ENCODE measurements around the gene RNF115. TPM values are rescaled to one million over a fixed set of nuclear protein-coding genes. Genes with fewer than 3 reads are reported as not detected.

RNF115 gene
- polyA plus RNA-seq, 2 of the 4 experiments (the other 2 are of a cell fraction), result 8.5 to 18.8 TPM

DNA sequence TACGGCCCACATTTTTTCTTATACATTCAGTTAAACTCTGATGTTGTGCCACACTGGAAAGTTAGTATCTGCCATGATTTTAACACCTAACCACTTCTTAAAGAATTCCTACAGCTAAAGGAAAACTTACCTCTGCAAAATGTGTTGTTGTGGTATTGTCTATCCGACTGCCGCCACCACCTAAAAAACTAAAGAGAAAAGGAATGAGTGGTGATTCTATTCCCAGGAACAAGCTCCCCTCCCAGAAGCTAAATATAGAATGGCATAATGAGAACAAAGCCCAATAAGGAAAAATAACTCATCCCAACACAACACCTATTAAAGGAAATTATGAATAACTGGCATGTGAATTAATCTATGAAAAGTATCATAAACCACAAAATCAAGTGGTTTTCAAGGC lies 39.5 kb downstream of the RNF115 start:
- peak overlapping the region; percentile 39 to 75; a peak in 4 of 6 replicates for H3K27ac ChIP-seq
- H3K9me3 ChIP-seq, result no peaks in the 10 kb centered on the region
- peak overlapping the region; percentile 64 for H3K4me2 ChIP-seq
- ChIA-PET CTCF (interaction anchor here (0.8 to 1.3 kb wide), 2 partner anchors 63 to 248 kb away, joined by 3 read pairs; no protein-coding TSS in a partner anchor), POLR2A (no interaction called here)
- no peak overlapping the region for H3K4me3 ChIP-seq
- 91% methylated on average over 3 of the region's 3 CpGs for WGBS (ENCODE audit: missing lambda C conversion rate)
- H3K4me1 ChIP-seq, result peaks cover 65% of the 10 kb centered on the region
- no peak for FAIRE-seq
- ATAC-seq, result no peak
- TF ChIP-seq EHF (CRISPR knock-in tag; IDR thresholded peaks at IDR 0.05) (no peak), HOXB5 (CRISPR knock-in tag; IDR thresholded peaks at IDR 0.05) (no peak), ZFP36 (IDR thresholded peaks at IDR 0.05; ENCODE audit: borderline replicate concordance, partially characterized antibody) (no peak), ZSCAN20 (CRISPR knock-in tag; IDR thresholded peaks at IDR 0.05) (no peak), FOSB (CRISPR knock-in tag; IDR thresholded peaks at IDR 0.05) (no peak), NR3C1 (IDR thresholded peaks at IDR 0.05) (no peak), BHLHE40 (IDR thresholded peaks at IDR 0.05; ENCODE audit: low read depth, low read length) (no peak), CHD4 (IDR thresholded peaks at IDR 0.05; ENCODE audit: borderline replicate concordance) (no peak), FOXS1 (CRISPR knock-in tag; IDR thresholded peaks at IDR 0.05) (no peak)
- DNase-seq (ENCODE audit: low read depth in 1 of 2, low spot score in 1 of 2), result no peak

DNA sequence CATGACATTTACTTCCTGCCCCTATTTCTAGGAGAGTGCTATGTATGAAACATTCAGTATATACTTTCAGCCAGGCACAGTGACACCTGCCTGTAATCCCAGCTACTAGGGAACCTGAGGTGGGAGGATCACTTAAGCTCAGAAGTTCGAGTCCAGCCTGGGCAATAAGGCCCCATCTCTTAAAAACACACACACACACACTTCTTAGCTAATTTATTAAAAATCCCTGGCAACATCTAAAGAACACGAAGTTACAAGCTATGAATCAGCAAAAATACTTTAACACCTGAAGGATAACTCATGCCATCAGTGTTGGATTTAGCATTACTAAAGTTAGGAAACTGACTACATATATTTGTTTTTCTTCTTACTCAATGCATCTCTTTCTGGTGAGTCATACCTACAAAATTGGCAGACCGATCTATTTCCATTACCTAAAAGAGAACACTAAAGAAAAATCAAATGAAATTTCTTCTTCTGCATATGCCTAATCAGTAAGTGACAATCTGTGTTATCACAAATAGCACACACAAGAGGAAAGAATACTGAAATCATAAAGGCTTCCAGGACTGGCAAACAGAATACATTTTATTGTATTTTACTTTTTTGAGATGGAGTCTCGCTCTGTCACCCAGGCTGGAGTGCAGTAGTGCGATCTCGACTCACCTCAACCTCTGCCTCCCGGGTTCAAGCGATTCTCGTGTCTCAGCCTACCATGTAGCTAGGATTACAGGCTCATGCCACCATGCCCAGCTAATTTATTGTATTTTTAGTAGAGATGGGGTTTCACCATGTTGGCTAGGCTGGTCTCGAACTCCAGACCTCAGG lies 41.4 kb downstream of the RNF115 start:
- H3K4me1 ChIP-seq, result peaks cover 84% of the 10 kb centered on the region
- peak; percentile 51 for FAIRE-seq
- H3K4me2 ChIP-seq, result peak overlapping the region; percentile 65
- no peak overlapping the region for H3K4me3 ChIP-seq
- no peaks in the 10 kb centered on the region for H3K9me3 ChIP-seq
- WGBS (ENCODE audit: missing lambda C conversion rate), result 34% methylated on average over 10 of the region's 10 CpGs
- ATAC-seq, result peak; percentile 73 to 80
- H3K27ac ChIP-seq, result peak overlapping the region; percentile 75 to 82
- POLR2A ChIA-PET, result interaction anchor here (1.1 kb wide), 1 partner anchor 13 kb away, joined by 4 read pairs; no protein-coding TSS in a partner anchor
- CTCF ChIA-PET, result interaction anchor here (1.3 to 1.7 kb wide), 3 partner anchors 9 to 61 kb away, joined by 3 to 4 read pairs (median 3); no protein-coding TSS in a partner anchor
- peak; percentile 35 to 82 for DNase-seq (ENCODE audit: low read depth in 1 of 2, low spot score in 1 of 2)
- TF ChIP-seq RAD21 (conservative IDR thresholded peaks at IDR 0.05 in 1 of 2, IDR thresholded peaks at IDR 0.05 in 1 of 2) (no peak), RARB (CRISPR knock-in tag; IDR thresholded peaks at IDR 0.05) (0 out of 2 replicates have a peak, but pooled peaks have one; percentile 8), NFE2L2 (conservative IDR thresholded peaks at IDR 0.05; ENCODE audit: low read length) (peak; percentile 64), TFCP2L1 (CRISPR knock-in tag; IDR thresholded peaks at IDR 0.05) (no peak), POLR2AphosphoS2 (conservative IDR thresholded peaks at IDR 0.05; ENCODE audit: low read length) (no peak), CEBPB (IDR thresholded peaks at IDR 0.05) (peak; percentile 79 to 89), MAFK (IDR thresholded peaks at IDR 0.05; ENCODE audit: partially characterized antibody) (peak; percentile 94), JUNB (IDR thresholded peaks at IDR 0.05) (peak; percentile 93), POLR2A (IDR thresholded peaks at IDR 0.05; ENCODE audit: low read length) (no peak), ZSCAN20 (CRISPR knock-in tag; IDR thresholded peaks at IDR 0.05) (no peak), EHMT2 (IDR thresholded peaks at IDR 0.05; ENCODE audit: low read depth) (no peak), RCOR1 (IDR thresholded peaks at IDR 0.05; ENCODE audit: low read depth, low read length) (no peak), CBX2 (IDR thresholded peaks at IDR 0.05; ENCODE audit: borderline replicate concordance, low read depth) (no peak), JUN (IDR thresholded peaks at IDR 0.05) (peak; percentile 56 to 66; a peak in 3 of 5 replicates), GATA3 (IDR thresholded peaks at IDR 0.05; ENCODE audit: borderline replicate concordance) (peak; percentile 78; the same call in 1 of the 2 replicates), KDM5A (IDR thresholded peaks at IDR 0.05) (no peak), RFX5 (IDR thresholded peaks at IDR 0.05) (no peak), FOSL2 (IDR thresholded peaks at IDR 0.05) (peak; percentile 92), FOSL2 (CRISPR knock-in tag; IDR thresholded peaks at IDR 0.05) (peak; percentile 98), EP300 (IDR thresholded peaks at IDR 0.05) (peak; percentile 55 to 66; a peak in 2 of 5 replicates), FOXS1 (CRISPR knock-in tag; IDR thresholded peaks at IDR 0.05) (peak; percentile 35; the same call in 1 of the 2 replicates), CHD4 (IDR thresholded peaks at IDR 0.05; ENCODE audit: borderline replicate concordance) (no peak), ZNF302 (CRISPR knock-in tag; IDR thresholded peaks at IDR 0.05) (no peak)
- TF ChIP-seq, protein P1, sequence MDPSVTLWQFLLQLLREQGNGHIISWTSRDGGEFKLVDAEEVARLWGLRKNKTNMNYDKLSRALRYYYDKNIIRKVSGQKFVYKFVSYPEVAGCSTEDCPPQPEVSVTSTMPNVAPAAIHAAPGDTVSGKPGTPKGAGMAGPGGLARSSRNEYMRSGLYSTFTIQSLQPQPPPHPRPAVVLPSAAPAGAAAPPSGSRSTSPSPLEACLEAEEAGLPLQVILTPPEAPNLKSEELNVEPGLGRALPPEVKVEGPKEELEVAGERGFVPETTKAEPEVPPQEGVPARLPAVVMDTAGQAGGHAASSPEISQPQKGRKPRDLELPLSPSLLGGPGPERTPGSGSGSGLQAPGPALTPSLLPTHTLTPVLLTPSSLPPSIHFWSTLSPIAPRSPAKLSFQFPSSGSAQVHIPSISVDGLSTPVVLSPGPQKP (IDR thresholded peaks at IDR 0.05; ENCODE audit: low read depth, low read length), result no peak
- TF ChIP-seq, protein P2, sequence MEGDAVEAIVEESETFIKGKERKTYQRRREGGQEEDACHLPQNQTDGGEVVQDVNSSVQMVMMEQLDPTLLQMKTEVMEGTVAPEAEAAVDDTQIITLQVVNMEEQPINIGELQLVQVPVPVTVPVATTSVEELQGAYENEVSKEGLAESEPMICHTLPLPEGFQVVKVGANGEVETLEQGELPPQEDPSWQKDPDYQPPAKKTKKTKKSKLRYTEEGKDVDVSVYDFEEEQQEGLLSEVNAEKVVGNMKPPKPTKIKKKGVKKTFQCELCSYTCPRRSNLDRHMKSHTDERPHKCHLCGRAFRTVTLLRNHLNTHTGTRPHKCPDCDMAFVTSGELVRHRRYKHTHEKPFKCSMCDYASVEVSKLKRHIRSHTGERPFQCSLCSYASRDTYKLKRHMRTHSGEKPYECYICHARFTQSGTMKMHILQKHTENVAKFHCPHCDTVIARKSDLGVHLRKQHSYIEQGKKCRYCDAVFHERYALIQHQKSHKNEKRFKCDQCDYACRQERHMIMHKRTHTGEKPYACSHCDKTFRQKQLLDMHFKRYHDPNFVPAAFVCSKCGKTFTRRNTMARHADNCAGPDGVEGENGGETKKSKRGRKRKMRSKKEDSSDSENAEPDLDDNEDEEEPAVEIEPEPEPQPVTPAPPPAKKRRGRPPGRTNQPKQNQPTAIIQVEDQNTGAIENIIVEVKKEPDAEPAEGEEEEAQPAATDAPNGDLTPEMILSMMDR (IDR thresholded peaks at IDR 0.05), result no peak
- TF ChIP-seq, protein P3, sequence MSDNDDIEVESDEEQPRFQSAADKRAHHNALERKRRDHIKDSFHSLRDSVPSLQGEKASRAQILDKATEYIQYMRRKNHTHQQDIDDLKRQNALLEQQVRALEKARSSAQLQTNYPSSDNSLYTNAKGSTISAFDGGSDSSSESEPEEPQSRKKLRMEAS (IDR thresholded peaks at IDR 0.05), result peak; percentile 27; the same call in 1 of the 2 replicates
- TF ChIP-seq, protein P4, sequence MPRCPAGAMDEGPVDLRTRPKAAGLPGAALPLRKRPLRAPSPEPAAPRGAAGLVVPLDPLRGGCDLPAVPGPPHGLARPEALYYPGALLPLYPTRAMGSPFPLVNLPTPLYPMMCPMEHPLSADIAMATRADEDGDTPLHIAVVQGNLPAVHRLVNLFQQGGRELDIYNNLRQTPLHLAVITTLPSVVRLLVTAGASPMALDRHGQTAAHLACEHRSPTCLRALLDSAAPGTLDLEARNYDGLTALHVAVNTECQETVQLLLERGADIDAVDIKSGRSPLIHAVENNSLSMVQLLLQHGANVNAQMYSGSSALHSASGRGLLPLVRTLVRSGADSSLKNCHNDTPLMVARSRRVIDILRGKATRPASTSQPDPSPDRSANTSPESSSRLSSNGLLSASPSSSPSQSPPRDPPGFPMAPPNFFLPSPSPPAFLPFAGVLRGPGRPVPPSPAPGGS (IDR thresholded peaks at IDR 0.05), result 0 out of 3 replicates have a peak, but pooled peaks have one; percentile 35
- TF ChIP-seq, protein P5, sequence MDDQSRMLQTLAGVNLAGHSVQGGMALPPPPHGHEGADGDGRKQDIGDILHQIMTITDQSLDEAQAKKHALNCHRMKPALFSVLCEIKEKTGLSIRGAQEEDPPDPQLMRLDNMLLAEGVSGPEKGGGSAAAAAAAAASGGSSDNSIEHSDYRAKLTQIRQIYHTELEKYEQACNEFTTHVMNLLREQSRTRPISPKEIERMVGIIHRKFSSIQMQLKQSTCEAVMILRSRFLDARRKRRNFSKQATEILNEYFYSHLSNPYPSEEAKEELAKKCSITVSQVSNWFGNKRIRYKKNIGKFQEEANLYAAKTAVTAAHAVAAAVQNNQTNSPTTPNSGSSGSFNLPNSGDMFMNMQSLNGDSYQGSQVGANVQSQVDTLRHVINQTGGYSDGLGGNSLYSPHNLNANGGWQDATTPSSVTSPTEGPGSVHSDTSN (IDR thresholded peaks at IDR 0.05), result no peak

Data from A549 (cell line).